ENCODE measurements around the gene HAGHL. TPM values are rescaled to one million over a fixed set of nuclear protein-coding genes. Genes with fewer than 3 reads are reported as not detected.

Gene HAGHL
- total RNA-seq, 1 experiment from 2014 or later: 74.8 TPM

GRCh38 chr16:735982-736453 is 9.1 kb downstream of the HAGHL start:
- no peaks in the 10 kb centered on the region for H4K20me1 ChIP-seq (ENCODE audit: insufficient read depth)
- no peak overlapping the region for H2AFZ ChIP-seq (ENCODE audit: low read depth, low read length, poor library complexity, severe bottlenecking)
- no peak for ATAC-seq
- H3K9me3 ChIP-seq (ENCODE audit: control insufficient read depth in 1 of 2, insufficient read depth in 1 of 2, low read depth in 1 of 2, low read length in 2 of 2): no peaks in the 10 kb centered on the region
- no peak overlapping the region for H3K9ac ChIP-seq (ENCODE audit: low read length)
- H3K9me2 ChIP-seq (ENCODE audit: insufficient read depth): no peaks in the 10 kb centered on the region
- peaks cover 5 to 9% of the 10 kb centered on the region in 2 experiments for H3K4me1 ChIP-seq (ENCODE audit: control insufficient read depth in 1 of 2, insufficient read depth in 2 of 2, low read length in 2 of 2)
- intact Hi-C loops (cut with micrococcal nuclease): no loop called here
- POLR2A ChIA-PET: no interaction called here
- BruUV-seq (replicated peaks): no TSS peak
- no peak overlapping the region for H3K4me3 ChIP-seq (replicated peaks in 1 of 2; ENCODE audit: low read depth in 1 of 2, low read length in 2 of 2)
- H3K27ac ChIP-seq (ENCODE audit: low read depth, low read length): no peak overlapping the region
- CTCF ChIA-PET: no interaction called here
- RAD21 ChIA-PET (ENCODE audit: low non-redundant PET in 1 of 2, low total read pairs in 2 of 2, uncharacterized antibody in 2 of 2, unreplicated experiment in 2 of 2): no interaction called here
- H3K4me2 ChIP-seq (ENCODE audit: low read length): no peak overlapping the region
- H3K79me2 ChIP-seq (ENCODE audit: insufficient read depth, low read length): peaks cover 12% of the 10 kb centered on the region; the same call in 1 of the 2 replicates
- DNase-seq (ENCODE audit: low read depth, low spot score): no peak
- TF ChIP-seq TCF7L2 (IDR thresholded peaks at IDR 0.05; ENCODE audit: borderline replicate concordance, extremely low read depth, insufficient read depth, insufficient read length): no peak
- TF ChIP-seq YY1 (IDR thresholded peaks at IDR 0.05; ENCODE audit: extremely low read depth, insufficient replicate concordance, low read depth, low read length): no peak
- no peak for TF ChIP-seq ATF3 (IDR thresholded peaks at IDR 0.05)
- TF ChIP-seq EZH2phosphoT487 (IDR thresholded peaks at IDR 0.05; ENCODE audit: borderline replicate concordance): no peak
- TF ChIP-seq RAD21 (IDR thresholded peaks at IDR 0.05; ENCODE audit: low read depth): no peak
- TF ChIP-seq REST (IDR thresholded peaks at IDR 0.05; ENCODE audit: low read depth): no peak
- TF ChIP-seq ZNF274 (IDR thresholded peaks at IDR 0.05; ENCODE audit: low read depth, low read length): no peak
- TF ChIP-seq FOSL1 (IDR thresholded peaks at IDR 0.05; ENCODE audit: low read depth): no peak
- TF ChIP-seq CEBPB (IDR thresholded peaks at IDR 0.05; ENCODE audit: low read depth): no peak
- no peak for TF ChIP-seq ZBTB33 (IDR thresholded peaks at IDR 0.05; ENCODE audit: extremely low read depth, insufficient replicate concordance, low read length)
- H3K36me3 ChIP-seq (ENCODE audit: control insufficient read depth in 1 of 2, insufficient read depth in 2 of 2, low read length in 2 of 2): peaks cover 6 to 18% of the 10 kb centered on the region in 2 experiments
- no peaks in the 10 kb centered on the region for H3K27me3 ChIP-seq (ENCODE audit: insufficient read depth, low read length)
